ENCODE results near the gene SLC26A5.

The SLC26A5 gene

DNA sequence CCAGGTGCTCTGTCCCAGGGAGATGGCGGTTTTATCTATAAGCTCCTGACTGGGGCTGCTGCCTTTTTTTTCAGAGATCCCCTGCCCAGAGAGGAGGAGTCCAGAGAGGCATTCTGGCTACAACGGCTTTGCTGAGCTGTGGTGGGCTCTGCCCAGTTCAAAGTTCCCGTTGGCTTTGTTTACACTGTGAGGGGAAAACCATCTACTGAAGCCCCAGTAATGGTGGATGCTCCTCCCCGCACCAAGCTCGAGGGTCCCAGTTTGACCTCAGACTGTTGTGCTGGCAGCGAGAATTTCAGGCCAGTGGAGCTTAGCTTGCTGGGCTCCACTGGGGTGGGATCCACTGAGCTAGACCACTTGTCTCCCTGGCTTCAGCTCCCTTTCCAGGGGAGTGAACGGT, 16.4 kb upstream of the SLC26A5 start:
- Histone ChIP-seq H3K4me1 (ENCODE audit: control insufficient read depth, low read length) (no peaks in the 10 kb centered on the region), H3K4me3 (ENCODE audit: low read length) (no peak overlapping the region), H3K27me3 (ENCODE audit: control insufficient read depth, low read length) (no peaks in the 10 kb centered on the region), H3K9me3 (ENCODE audit: control insufficient read depth, insufficient read depth, low read length) (no peaks in the 10 kb centered on the region), H3K9me2 (replicated peaks; ENCODE audit: control insufficient read depth, low read length) (no peaks in the 10 kb centered on the region), H3F3A (ENCODE audit: control insufficient read depth, insufficient read depth) (no peaks in the 10 kb centered on the region), H3K27ac (ENCODE audit: low read depth, low read length) (no peak overlapping the region), H3K4me2 (ENCODE audit: low read length) (no peak overlapping the region), H4K20me1 (ENCODE audit: control insufficient read depth, insufficient read depth, low read depth, low read length) (no peaks in the 10 kb centered on the region), H3K79me2 (ENCODE audit: control insufficient read depth, low read length) (no peaks in the 10 kb centered on the region), H3K36me3 (ENCODE audit: control insufficient read depth, low read length) (no peaks in the 10 kb centered on the region)
- TF ChIP-seq EZH2phosphoT487 (IDR thresholded peaks at IDR 0.05; ENCODE audit: borderline replicate concordance, low read length), result no peak
- TF ChIP-seq, protein P1, sequence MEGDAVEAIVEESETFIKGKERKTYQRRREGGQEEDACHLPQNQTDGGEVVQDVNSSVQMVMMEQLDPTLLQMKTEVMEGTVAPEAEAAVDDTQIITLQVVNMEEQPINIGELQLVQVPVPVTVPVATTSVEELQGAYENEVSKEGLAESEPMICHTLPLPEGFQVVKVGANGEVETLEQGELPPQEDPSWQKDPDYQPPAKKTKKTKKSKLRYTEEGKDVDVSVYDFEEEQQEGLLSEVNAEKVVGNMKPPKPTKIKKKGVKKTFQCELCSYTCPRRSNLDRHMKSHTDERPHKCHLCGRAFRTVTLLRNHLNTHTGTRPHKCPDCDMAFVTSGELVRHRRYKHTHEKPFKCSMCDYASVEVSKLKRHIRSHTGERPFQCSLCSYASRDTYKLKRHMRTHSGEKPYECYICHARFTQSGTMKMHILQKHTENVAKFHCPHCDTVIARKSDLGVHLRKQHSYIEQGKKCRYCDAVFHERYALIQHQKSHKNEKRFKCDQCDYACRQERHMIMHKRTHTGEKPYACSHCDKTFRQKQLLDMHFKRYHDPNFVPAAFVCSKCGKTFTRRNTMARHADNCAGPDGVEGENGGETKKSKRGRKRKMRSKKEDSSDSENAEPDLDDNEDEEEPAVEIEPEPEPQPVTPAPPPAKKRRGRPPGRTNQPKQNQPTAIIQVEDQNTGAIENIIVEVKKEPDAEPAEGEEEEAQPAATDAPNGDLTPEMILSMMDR (IDR thresholded peaks at IDR 0.05; ENCODE audit: low read depth, low read length, poor library complexity, severe bottlenecking), result no peak

DNA sequence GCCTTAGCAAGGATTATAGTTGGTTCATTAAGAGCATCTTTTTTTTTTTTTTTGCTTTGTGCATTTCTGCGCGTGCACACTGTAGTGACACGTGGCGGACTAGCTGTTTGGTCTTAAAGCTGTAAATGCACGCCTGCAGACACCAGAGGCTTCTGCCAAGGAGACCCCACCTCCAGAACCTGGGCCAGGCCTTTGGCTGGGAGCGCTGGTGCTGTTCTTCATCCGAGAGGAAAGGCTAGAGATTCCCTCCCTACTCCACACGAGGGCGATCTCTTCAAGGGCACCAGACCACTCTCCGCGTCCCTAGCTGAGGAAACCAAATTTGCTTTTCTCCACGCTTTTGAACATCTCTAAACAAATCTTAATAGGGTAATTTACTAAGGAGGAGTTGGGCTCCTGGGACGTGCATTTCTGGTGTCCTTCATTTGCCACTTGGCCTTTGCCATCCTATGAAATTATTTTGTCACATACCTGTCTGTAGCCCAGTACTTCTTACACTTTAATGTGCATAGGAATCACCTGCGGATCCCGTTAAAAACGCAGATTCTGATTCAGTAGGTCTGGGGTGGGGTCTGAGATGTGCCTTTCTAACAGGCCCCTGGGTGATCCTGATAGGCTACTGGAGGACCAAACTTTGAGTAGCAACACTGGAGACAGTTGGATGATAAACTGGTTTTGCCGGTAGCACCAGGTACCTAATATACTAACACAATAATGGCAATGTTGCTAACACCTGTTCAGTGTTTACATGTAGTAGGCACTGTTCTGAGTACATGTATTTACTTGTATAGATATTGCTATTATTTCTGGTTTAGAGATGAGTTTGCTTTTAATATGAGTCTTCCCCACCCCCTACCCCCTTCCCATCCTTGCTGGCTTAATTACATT, 1.3 kb upstream of the SLC26A5 start:
- Histone ChIP-seq H3K27ac (ENCODE audit: low read depth, low read length) (no peak overlapping the region), H3K4me1 (ENCODE audit: control insufficient read depth, low read length) (peaks cover 15% of the 10 kb centered on the region), H3K9me2 (replicated peaks; ENCODE audit: control insufficient read depth, low read length) (no peaks in the 10 kb centered on the region), H4K20me1 (ENCODE audit: control insufficient read depth, insufficient read depth, low read depth, low read length) (no peaks in the 10 kb centered on the region), H3K27me3 (ENCODE audit: control insufficient read depth, low read length) (peaks cover 49% of the 10 kb centered on the region), H3K79me2 (ENCODE audit: control insufficient read depth, low read length) (no peaks in the 10 kb centered on the region), H3K36me3 (ENCODE audit: control insufficient read depth, low read length) (no peaks in the 10 kb centered on the region), H3K4me3 (ENCODE audit: low read length) (no peak overlapping the region), H3F3A (ENCODE audit: control insufficient read depth, insufficient read depth) (no peaks in the 10 kb centered on the region), H3K9me3 (ENCODE audit: control insufficient read depth, insufficient read depth, low read length) (no peaks in the 10 kb centered on the region), H3K4me2 (ENCODE audit: low read length) (no peak overlapping the region)
- TF ChIP-seq, protein P1 (IDR thresholded peaks at IDR 0.05; ENCODE audit: low read depth, low read length, poor library complexity, severe bottlenecking), result peak; percentile 90
- no peak for TF ChIP-seq EZH2phosphoT487 (IDR thresholded peaks at IDR 0.05; ENCODE audit: borderline replicate concordance, low read length)

DNA sequence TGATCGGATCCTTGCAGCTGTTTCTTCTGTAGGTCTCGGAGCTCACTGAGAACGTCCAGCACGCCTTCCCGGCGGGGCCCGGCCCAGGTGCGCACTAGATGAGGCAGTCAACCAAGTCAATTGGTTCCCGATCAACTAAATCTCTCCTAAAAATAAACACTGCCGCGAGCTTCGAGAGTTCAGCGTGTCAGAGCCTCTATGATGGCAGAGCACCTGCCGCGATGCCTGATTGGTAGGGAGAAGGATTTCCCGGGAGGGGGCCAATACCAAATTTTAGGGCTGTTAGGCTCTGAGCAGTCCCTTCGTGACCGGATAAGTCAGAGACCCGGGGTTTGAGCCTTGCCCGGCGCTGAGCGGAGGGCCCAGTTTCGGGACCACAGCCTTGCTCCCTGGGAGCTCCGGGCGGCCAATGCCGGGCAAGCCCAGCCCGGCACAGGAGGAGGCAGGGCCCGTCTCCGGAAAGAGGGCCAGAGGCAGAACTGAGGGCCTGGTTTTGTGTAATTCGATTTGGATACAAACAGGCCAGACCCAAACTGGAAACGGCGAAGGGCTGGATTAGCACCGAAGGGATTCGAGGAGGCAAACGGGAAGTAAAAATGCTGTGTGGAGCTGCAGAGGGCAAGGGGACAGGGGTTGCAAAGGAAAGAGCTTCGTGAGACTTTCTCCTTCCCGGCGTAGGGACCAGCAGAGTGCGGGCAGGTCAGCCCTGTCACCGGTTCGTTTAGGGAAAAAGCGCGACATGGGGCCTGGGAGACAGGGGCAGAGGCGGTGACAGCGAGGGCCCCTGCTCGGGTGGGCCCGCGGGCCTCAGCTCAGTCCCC, 569 bp downstream of the SLC26A5 start:
- peaks cover 15% of the 10 kb centered on the region for H3K4me1 ChIP-seq (ENCODE audit: control insufficient read depth, low read length)
- no peaks in the 10 kb centered on the region for H3K9me3 ChIP-seq (ENCODE audit: control insufficient read depth, insufficient read depth, low read length)
- H3K79me2 ChIP-seq (ENCODE audit: control insufficient read depth, low read length), result no peaks in the 10 kb centered on the region
- peak overlapping the region; percentile 47 for H3K4me2 ChIP-seq (ENCODE audit: low read length)
- no peaks in the 10 kb centered on the region for H3K36me3 ChIP-seq (ENCODE audit: control insufficient read depth, low read length)
- peak overlapping the region; percentile 43 for H3K4me3 ChIP-seq (ENCODE audit: low read length)
- no peaks in the 10 kb centered on the region for H4K20me1 ChIP-seq (ENCODE audit: control insufficient read depth, insufficient read depth, low read depth, low read length)
- no peaks in the 10 kb centered on the region for H3F3A ChIP-seq (ENCODE audit: control insufficient read depth, insufficient read depth)
- no peak overlapping the region for H3K27ac ChIP-seq (ENCODE audit: low read depth, low read length)
- TF ChIP-seq, protein P1 (IDR thresholded peaks at IDR 0.05; ENCODE audit: low read depth, low read length, poor library complexity, severe bottlenecking), result no peak
- peak; percentile 88 for TF ChIP-seq EZH2phosphoT487 (IDR thresholded peaks at IDR 0.05; ENCODE audit: borderline replicate concordance, low read length)
- peaks cover 61% of the 10 kb centered on the region for H3K27me3 ChIP-seq (ENCODE audit: control insufficient read depth, low read length)
- H3K9me2 ChIP-seq (replicated peaks; ENCODE audit: control insufficient read depth, low read length), result no peaks in the 10 kb centered on the region

Measured in DOHH2 (cell line).